Measurements from ENCODE around the gene ROPN1L.
"Not testable (repeated sequence)": the region's sequence is repeated elsewhere in the genome, so short reads cannot be mapped to it uniquely, and the experiment has no call there.

Gene ROPN1L

DNA sequence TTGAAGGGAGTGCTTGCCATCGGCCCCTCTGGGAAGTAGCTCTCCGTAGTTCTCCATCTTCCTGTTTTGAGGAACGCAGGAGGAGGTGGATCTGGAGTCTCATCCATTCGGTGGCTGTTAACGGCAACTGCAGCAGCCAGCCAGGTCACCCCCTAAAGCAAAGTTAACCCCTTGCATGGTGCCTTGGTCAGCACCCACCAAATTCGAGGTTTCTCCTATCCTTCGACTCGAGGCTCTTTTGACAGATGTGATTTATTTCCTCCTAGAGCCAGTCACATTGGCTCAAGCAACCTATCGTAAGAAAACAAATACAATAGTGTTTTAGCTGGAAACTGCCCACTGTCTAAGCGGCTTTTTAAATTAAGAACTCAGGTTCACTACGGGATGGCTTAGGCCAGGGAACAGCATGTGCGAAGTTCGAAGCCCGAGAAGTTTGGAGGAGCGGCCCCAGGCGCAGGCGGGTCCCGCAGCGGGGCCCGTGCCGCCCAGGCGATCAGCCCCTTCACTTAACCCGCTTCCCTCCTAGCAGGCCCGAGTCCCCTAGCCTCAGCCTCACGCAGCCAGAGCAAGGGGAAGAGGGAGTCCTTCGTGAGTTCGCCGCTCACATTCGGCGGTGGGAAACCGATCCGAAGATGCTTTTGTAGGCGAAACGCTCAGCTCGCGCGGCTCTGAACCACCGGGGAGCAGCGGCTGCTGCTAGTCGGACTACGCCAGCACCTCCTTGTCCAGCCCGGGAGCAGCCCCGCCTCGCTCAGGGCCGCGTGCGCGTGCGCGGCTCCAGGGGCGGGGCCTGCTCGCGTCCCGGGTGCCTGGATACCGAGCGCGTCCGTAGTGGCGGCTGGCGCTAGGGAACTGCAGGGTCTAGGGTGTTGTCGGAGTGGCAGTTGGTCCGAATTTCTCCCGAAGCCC, at the start of gene ROPN1L:
ROPN1L (plus strand) TSS at position 797 of the 909 bp plus-strand sequence. CDS start 289 bp downstream, outside the sequence.
- Mint-ChIP-seq H3K4me3 (peak within 1 kb of the TSS; percentile 78), H3K4me1 (peaks cover 25% of the 10 kb centered on the region), H3K36me3 (peaks cover 23% of the 10 kb centered on the region), H3K27ac (peak within 1 kb of the TSS; percentile 17), H3K9me3 (no peaks in the 10 kb centered on the region)
- DNase-seq (ENCODE audit: low spot score in 2 of 2) (peak; percentile 82 to 90), ATAC-seq (peak; percentile 98)

DNA sequence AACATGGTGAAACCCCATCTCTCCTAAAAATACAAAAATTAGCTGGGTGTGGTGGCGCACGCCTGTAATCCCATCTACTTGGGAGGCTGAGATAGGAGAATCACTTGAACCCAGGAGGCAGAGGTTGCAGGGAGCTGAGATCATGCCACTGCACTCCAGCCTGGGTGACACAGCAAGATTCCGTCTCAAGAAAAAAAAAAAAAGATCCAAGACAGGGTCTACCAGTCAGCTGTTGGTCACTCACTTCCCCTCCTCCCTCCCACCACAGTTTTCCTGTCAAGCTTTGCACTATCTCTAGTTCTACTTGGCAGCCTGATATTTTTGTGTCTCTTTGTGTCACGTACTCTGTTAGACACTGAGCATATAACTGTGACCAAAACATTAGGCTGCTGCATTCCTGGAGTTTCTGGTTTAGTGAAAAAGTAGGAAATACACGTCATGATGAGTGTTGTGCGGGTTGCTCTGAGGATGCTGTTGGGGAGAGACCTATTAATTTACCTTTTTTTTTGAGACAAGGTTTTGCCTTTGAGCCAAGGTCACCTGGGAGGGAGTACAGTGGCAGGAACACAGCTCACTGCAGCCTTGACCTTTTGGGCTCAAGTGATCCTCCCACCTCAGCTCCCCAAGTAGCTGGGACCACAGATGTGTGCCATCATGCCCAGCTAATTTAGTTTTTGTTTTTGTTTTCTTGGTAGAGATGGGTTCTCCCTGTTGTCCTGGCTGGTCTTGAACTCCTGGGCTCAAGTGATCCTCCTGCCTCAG, 48.9 kb upstream of the ROPN1L start:
- H3K27ac Mint-ChIP-seq; H3K4me1 Mint-ChIP-seq; H3K4me3 Mint-ChIP-seq; ATAC-seq; DNase-seq (ENCODE audit: low spot score in 2 of 2); H3K9me3 Mint-ChIP-seq: not testable (repeated sequence)
- H3K36me3 Mint-ChIP-seq = peaks cover 100% of the 10 kb centered on the region

DNA sequence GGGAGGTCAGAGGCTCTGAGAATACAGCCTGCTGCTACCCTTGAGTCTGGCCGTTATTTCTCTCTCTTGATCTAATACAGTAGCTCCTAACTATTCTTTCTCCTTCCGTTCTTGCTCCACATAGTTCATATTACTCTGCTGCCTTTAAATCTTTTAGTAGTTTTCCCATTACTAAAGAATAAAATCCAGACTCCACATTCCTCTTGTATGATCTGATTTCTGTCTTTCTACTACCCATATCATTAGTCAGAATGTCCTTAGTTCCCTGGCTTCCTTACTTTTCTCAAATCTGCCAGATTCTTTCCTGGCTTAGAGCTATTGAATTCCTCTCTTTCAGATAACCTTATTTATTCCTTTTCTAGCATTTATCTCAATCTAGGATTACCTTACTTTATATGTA, 48.2 kb upstream of the ROPN1L start:
- ATAC-seq (no peak), DNase-seq (ENCODE audit: low spot score in 2 of 2) (no peak)
- Mint-ChIP-seq H3K27ac (no peak overlapping the region), H3K4me3 (no peak overlapping the region), H3K4me1 (peaks cover 7% of the 10 kb centered on the region), H3K9me3 (no peaks in the 10 kb centered on the region), H3K36me3 (peaks cover 100% of the 10 kb centered on the region)

- Mint-ChIP-seq H3K4me3 (no peak overlapping the region), H3K4me1 (peaks cover 11% of the 10 kb centered on the region), H3K27ac (no peak overlapping the region), H3K36me3 (peaks cover 98% of the 10 kb centered on the region), H3K9me3 (no peaks in the 10 kb centered on the region)
- DNase-seq (ENCODE audit: low spot score in 2 of 2) (no peak), ATAC-seq (no peak)
Measured at GRCh38 chr5:10396552-10396951, 45.1 kb upstream of the ROPN1L start.

DNA sequence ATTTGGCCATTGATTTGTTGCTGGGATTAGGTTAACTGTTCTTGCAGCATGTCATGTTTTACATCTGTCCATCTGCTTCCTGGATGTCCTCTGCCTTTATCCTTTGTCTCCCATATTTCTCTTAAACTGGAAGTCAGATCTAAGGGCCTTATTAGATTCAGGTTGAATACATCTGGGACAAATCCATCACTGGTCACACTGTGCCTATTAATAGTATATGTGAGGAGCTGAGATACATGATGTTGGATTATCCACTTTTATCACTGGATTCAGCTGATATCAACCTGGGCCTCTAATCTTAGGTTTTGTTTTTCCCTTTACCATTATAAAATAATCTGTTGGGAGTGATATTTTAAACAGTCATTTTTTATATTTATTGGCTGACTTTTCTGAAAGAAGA, 41.8 kb upstream of the ROPN1L start:
- H3K9me3 Mint-ChIP-seq = no peaks in the 10 kb centered on the region
- H3K4me3 Mint-ChIP-seq = no peak overlapping the region
- peaks cover 98% of the 10 kb centered on the region for H3K36me3 Mint-ChIP-seq
- ATAC-seq (no peak), DNase-seq (ENCODE audit: low spot score in 2 of 2) (no peak)
- peaks cover 11% of the 10 kb centered on the region for H3K4me1 Mint-ChIP-seq
- H3K27ac Mint-ChIP-seq = no peak overlapping the region

DNA sequence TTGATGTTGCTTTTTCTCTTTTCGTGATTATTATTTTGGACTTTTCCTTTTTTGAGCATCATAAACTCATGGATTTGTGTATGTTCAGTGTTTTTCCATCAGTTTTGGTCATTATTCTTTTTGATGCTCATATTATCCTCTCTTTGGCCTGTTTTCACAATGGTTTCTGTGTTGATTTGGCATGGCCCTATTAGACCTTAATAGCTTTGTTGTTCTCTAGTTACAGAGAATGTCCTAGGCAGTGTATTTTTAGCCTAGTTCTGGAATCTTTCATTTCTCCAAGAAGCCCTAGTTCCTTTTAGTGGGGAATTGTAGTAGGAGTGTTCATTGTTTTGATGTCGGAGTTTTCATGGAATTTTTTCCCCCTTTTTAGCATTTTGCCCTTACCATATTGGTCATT, 41.3 kb upstream of the ROPN1L start:
- Mint-ChIP-seq H3K9me3 (no peaks in the 10 kb centered on the region), H3K4me3 (no peak overlapping the region), H3K27ac (no peak overlapping the region), H3K4me1 (peaks cover 11% of the 10 kb centered on the region), H3K36me3 (peaks cover 98% of the 10 kb centered on the region)
- ATAC-seq (no peak), DNase-seq (ENCODE audit: low spot score in 2 of 2) (no peak)

GRCh38 chr5:10400831-10401230, 40.8 kb upstream of the ROPN1L start:
- DNase-seq (ENCODE audit: low spot score in 2 of 2) = no peak
- no peak overlapping the region for H3K4me3 Mint-ChIP-seq
- peaks cover 98% of the 10 kb centered on the region for H3K36me3 Mint-ChIP-seq
- ATAC-seq = no peak
- no peak overlapping the region for H3K27ac Mint-ChIP-seq
- H3K4me1 Mint-ChIP-seq = peaks cover 11% of the 10 kb centered on the region
- no peaks in the 10 kb centered on the region for H3K9me3 Mint-ChIP-seq

DNA sequence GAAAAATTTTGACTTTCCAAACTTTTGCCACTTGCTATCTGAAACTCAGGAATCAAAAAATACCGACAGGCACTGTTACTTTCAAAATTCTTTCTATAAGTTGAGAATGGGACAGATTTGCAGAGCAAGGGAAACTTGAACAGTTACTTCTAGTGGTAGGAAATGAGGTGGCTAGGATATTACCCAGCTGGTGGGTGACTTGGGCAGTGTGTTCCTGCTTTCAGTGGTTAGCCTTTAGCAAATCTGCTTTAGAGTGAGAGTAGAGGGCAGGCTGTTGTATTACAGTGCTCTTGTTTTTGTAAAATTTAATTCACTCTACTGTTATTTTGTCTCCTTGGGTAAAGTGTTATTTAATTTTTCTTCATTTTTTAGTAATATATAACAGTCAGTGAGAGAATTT, 40.2 kb upstream of the ROPN1L start:
- Mint-ChIP-seq H3K4me3 (no peak overlapping the region), H3K4me1 (peaks cover 5% of the 10 kb centered on the region), H3K36me3 (peaks cover 98% of the 10 kb centered on the region), H3K27ac (no peak overlapping the region), H3K9me3 (no peaks in the 10 kb centered on the region)
- ATAC-seq (peak; percentile 78), DNase-seq (ENCODE audit: low spot score in 2 of 2) (no peak)

DNA sequence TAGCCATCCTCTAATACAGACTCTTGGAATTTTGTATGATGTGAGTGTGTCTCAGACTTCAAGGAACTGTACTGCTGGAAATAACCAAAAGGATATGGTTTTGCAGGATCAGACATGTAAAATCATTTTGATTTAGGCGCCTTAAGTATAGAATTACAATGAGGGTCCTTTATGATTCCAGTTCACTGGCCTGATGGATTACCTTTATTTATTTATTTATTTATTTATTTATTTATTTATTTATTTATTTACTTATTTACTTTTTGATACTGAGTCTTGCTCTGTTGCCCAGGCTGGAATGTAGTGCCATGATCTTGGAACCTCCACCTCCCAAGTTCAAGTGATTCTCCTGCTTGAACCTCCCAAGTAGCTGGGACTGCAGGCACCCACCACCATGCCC, 37.9 kb upstream of the ROPN1L start:
- peak overlapping the region; percentile 3 for H3K27ac Mint-ChIP-seq
- H3K4me3 Mint-ChIP-seq = no peak overlapping the region
- H3K9me3 Mint-ChIP-seq = no peaks in the 10 kb centered on the region
- peaks cover 98% of the 10 kb centered on the region for H3K36me3 Mint-ChIP-seq
- ATAC-seq (no peak), DNase-seq (ENCODE audit: low spot score in 2 of 2) (no peak)
- peaks cover 4% of the 10 kb centered on the region for H3K4me1 Mint-ChIP-seq

DNA sequence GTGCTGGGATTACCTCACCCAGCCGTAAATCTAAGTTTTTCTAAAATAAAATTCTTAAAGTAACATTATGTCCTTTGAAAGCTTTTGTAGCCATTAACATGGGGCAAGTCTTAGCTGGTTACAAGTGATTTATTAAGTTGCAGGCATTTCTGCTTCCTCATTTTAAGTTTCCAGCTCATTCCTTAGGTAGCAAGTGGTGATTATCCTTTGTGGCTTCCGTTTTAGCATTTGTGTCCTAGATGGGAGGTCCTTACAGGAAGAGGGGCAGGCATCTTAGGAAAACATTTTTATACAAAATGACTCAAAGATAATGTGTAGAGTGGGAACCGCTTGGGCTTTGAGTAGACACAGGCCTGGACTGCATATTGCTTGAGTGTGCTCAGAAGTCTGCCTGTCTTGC, 35.0 kb upstream of the ROPN1L start:
- Mint-ChIP-seq H3K4me1 (peaks cover 7% of the 10 kb centered on the region), H3K9me3 (no peaks in the 10 kb centered on the region), H3K36me3 (peaks cover 100% of the 10 kb centered on the region), H3K4me3 (no peak overlapping the region), H3K27ac (no peak overlapping the region)
- no peak for ATAC-seq
- DNase-seq (ENCODE audit: low spot score in 2 of 2) = no peak

GRCh38 chr5:10409504-10409903, 32.2 kb upstream of the ROPN1L start:
- H3K4me1 Mint-ChIP-seq = peaks cover 13% of the 10 kb centered on the region
- peak overlapping the region; percentile 23 for H3K27ac Mint-ChIP-seq
- no peaks in the 10 kb centered on the region for H3K9me3 Mint-ChIP-seq
- DNase-seq (ENCODE audit: low spot score in 2 of 2) (no peak), ATAC-seq (no peak)
- peaks cover 100% of the 10 kb centered on the region for H3K36me3 Mint-ChIP-seq
- no peak overlapping the region for H3K4me3 Mint-ChIP-seq

- DNase-seq (ENCODE audit: low spot score in 2 of 2) = no peak
- no peaks in the 10 kb centered on the region for H3K9me3 Mint-ChIP-seq
- peaks cover 13% of the 10 kb centered on the region for H3K4me1 Mint-ChIP-seq
- no peak for ATAC-seq
- H3K27ac Mint-ChIP-seq = no peak overlapping the region
- peaks cover 100% of the 10 kb centered on the region for H3K36me3 Mint-ChIP-seq
- no peak overlapping the region for H3K4me3 Mint-ChIP-seq
Measured at GRCh38 chr5:10410662-10411061, 31.0 kb upstream of the ROPN1L start.

- Mint-ChIP-seq H3K36me3 (peaks cover 100% of the 10 kb centered on the region), H3K4me1 (peaks cover 13% of the 10 kb centered on the region), H3K27ac (no peak overlapping the region), H3K9me3 (no peaks in the 10 kb centered on the region), H3K4me3 (no peak overlapping the region)
- DNase-seq (ENCODE audit: low spot score in 2 of 2) (no peak), ATAC-seq (no peak)
Measured at GRCh38 chr5:10411336-10411735, 30.3 kb upstream of the ROPN1L start.

GRCh38 chr5:10416868-10417267, 24.8 kb upstream of the ROPN1L start:
- Mint-ChIP-seq H3K4me3 (no peak overlapping the region), H3K27ac (no peak overlapping the region), H3K4me1 (peaks cover 29% of the 10 kb centered on the region), H3K36me3 (peaks cover 100% of the 10 kb centered on the region), H3K9me3 (no peaks in the 10 kb centered on the region)
- DNase-seq (ENCODE audit: low spot score in 2 of 2) (no peak), ATAC-seq (no peak)

- no peak for DNase-seq (ENCODE audit: low spot score in 2 of 2)
- Mint-ChIP-seq H3K27ac (no peak overlapping the region), H3K4me3 (no peak overlapping the region), H3K36me3 (peaks cover 100% of the 10 kb centered on the region), H3K4me1 (peaks cover 27% of the 10 kb centered on the region), H3K9me3 (no peaks in the 10 kb centered on the region)
- peak; percentile 88 for ATAC-seq
Measured at GRCh38 chr5:10418654-10419345, 22.9 kb upstream of the ROPN1L start.

All from stimulated activated effector memory CD8-positive, alpha-beta T cell treated with anti-CD3 and anti-CD28 coated beads, Interleukin-12 subunit alpha, Interleukin-12 subunit beta, amount 100 ng/mL, for 72 hours (primary cell).